WI38 (cell line): Measurements from ENCODE around the gene FLCN.
A peak's percentile ranks its signal among the peaks of the same experiment; 100 is the strongest.

Experiments used
- H3K4me3 ChIP-seq: 2 replicates; pipeline ENCODE4 v1.5.1; 2011; ENCODE audit warnings: low read depth, mild to moderate bottlenecking, control low read depth, low read length
- CTCF ChIP-seq: IDR thresholded peaks from 2 replicates; pipeline ENCODE4 v1.5.1; 2012; ENCODE audit warnings: low read depth, mild to moderate bottlenecking, control low read depth, low read length

FLCN gene

GRCh38 chr17:17235212-17236174, 1.5 kb downstream of the FLCN start:
- no peak for TF ChIP-seq CTCF
- peak overlapping the region; percentile 97 for H3K4me3 ChIP-seq

- no peak overlapping the region for H3K4me3 ChIP-seq
- TF ChIP-seq CTCF: no peak
These were observed 4.7 kb downstream of the FLCN start for GRCh38 chr17:17232303-17232621.

GRCh38 chr17:17231621-17232302, 5.2 kb downstream of the FLCN start:
- H3K4me3 ChIP-seq: no peak overlapping the region
- TF ChIP-seq CTCF: no peak

- no peak overlapping the region for H3K4me3 ChIP-seq
- TF ChIP-seq CTCF: no peak
These were observed 7.3 kb downstream of the FLCN start for GRCh38 chr17:17229416-17230384.

GRCh38 chr17:17228521-17229279, 8.3 kb downstream of the FLCN start:
- no peak for TF ChIP-seq CTCF
- H3K4me3 ChIP-seq: no peak overlapping the region

GRCh38 chr17:17227608-17228520, 9.1 kb downstream of the FLCN start:
- no peak overlapping the region for H3K4me3 ChIP-seq
- TF ChIP-seq CTCF: no peak
